ENCODE results near the gene KPNA2. TPM values are rescaled to one million over a fixed set of nuclear protein-coding genes. Genes with fewer than 3 reads are reported as not detected.

The KPNA2 gene
- total and polyA plus RNA-seq, 9 of the 15 experiments (the other 6 are each of a cell fraction or from before 2014, with no cell fraction given): 132 to 984 (median 241) TPM

GRCh38 chr17:67994817-67995569, 40.5 kb upstream of the KPNA2 start (continued):
- TF ChIP-seq MITF (IDR thresholded peaks at IDR 0.05): no peak
- no peak for TF ChIP-seq MNT (conservative IDR thresholded peaks at IDR 0.05)

GRCh38 chr17:67995570-67996263, 39.8 kb upstream of the KPNA2 start:
- ATAC-seq (no peak), DNase-seq (ENCODE audit: extremely low read depth in 1 of 4, low spot score in 3 of 4) (no peak), FAIRE-seq (no peak)
- Histone ChIP-seq H3K79me2 (ENCODE audit: control insufficient read depth, insufficient read depth, low read length) (peaks cover 21% of the 10 kb centered on the region), H3K4me1 (replicated peaks in 1 of 2; ENCODE audit: control insufficient read depth in 2 of 2, insufficient read depth in 2 of 2, low read length in 2 of 2) (peaks cover 20 to 25% of the 10 kb centered on the region in 2 experiments), H4K20me1 (replicated peaks; ENCODE audit: control insufficient read depth, insufficient read depth, low read length) (no peaks in the 10 kb centered on the region), H3K4me2 (ENCODE audit: insufficient read depth, low read length) (no peak overlapping the region), H3K9ac (ENCODE audit: insufficient read depth in 1 of 2, low read depth in 2 of 2, low read length in 2 of 2) (no peak overlapping the region), H3K27ac (ENCODE audit: extremely low read depth, low read depth, low read length) (no peak overlapping the region), H3K4me3 (no peak overlapping the region), H3K27me3 (ENCODE audit: control insufficient read depth in 2 of 2, insufficient read depth in 2 of 2, low read length in 2 of 2) (no peaks in the 10 kb centered on the region), H2AFZ (ENCODE audit: low read depth, low read length) (no peak overlapping the region), H3K36me3 (ENCODE audit: control insufficient read depth, insufficient read depth, low read length) (peaks cover 5% of the 10 kb centered on the region; the same call in 1 of the 3 replicates), H3K9me1 (ENCODE audit: control insufficient read depth, insufficient read depth, low read length) (no peaks in the 10 kb centered on the region), H3K9me3 (replicated peaks; ENCODE audit: control insufficient read depth, insufficient read depth, low read depth, low read length) (no peaks in the 10 kb centered on the region)
- ChIA-PET CTCF (ENCODE audit: low intra/inter-chr PET ratio) (no interaction called here), POLR2A (interaction anchor here (0.6 kb wide), 1 partner anchor 191 kb away, joined by 3 read pairs; no protein-coding TSS in a partner anchor)
- WGBS (ENCODE audit: insufficient coverage, low coverage, missing lambda C conversion rate): 92% methylated on average over 24 of the region's 43 CpGs
- in situ Hi-C loops (cut with MboI): no loop called here
- intact Hi-C loops (cut with micrococcal nuclease): no loop called here
- no TSS peak for BruUV-seq (replicated peaks)
- TF ChIP-seq ZNF436 (CRISPR knock-in tag; IDR thresholded peaks at IDR 0.05) (no peak), RAD21 (CRISPR knock-in tag; conservative IDR thresholded peaks at IDR 0.05 in 1 of 2, IDR thresholded peaks at IDR 0.05 in 1 of 2) (no peak), CUX1 (CRISPR knock-in tag; IDR thresholded peaks at IDR 0.05) (no peak), ZNF384 (IDR thresholded peaks at IDR 0.05; ENCODE audit: low read depth, low read length) (no peak), SMARCA5 (IDR thresholded peaks at IDR 0.05) (no peak), ZBTB1 (CRISPR knock-in tag; IDR thresholded peaks at IDR 0.05; ENCODE audit: borderline replicate concordance, low read depth) (no peak)

Data from K562 (cell line).